A549 (cell line): ENCODE results near the gene SLC28A1. TPM values are rescaled to one million over a fixed set of nuclear protein-coding genes. Genes with fewer than 3 reads are reported as not detected.

Source experiments
- ATAC-seq, 2 experiments: fragments of 200-7000 bp in 1 of 2; fragments of >200 bp in 1 of 2; cut with Nextera tagmentation in 1 of 2; cut with Tn5 transposase in 1 of 2; 3 replicates each; pipeline versions ENCODE4 v1.8.0 to v1.9.1; 2018 to 2020; ENCODE audit warnings: mild to moderate bottlenecking in 1 of 2, moderate library complexity in 1 of 2
- CTCF ChIA-PET: fragments of 300-600 bp; sonication (Branson Sonifier 250); formaldehyde crosslinking; extraction: SDS; loops from one replicate; lab custom pipeline; 2021; ENCODE audit warnings: antibody characterized with exemption, inconsistent platforms; lab: Yijun Ruan, JAX
- POLR2A ChIA-PET: fragments of 350-600 bp; formaldehyde crosslinking; extraction: SDS; loops from one replicate; lab custom pipeline; 2021; ENCODE audit warnings: antibody characterized with exemption, inconsistent platforms; lab: Yijun Ruan, JAX
- DNase-seq, 2 experiments: peaks; one replicate each; pipeline versions ENCODE4 v3.0.0 to v3.0.0-alpha.2; 2011 to 2016; ENCODE audit warnings: low read depth in 1 of 2, low spot score in 1 of 2
- FAIRE-seq: peaks from 2 replicates; lab custom pipeline; 2011; peaks lifted over from hg19 to GRCh38; lab: Jason Lieb, UNC
- H3K27ac ChIP-seq, 2 experiments: fragments of >200 bp; sonication (Bioruptor Twin); formaldehyde crosslinking; 3 replicates each; pipeline ENCODE4 v1.5.1; 2016 to 2017
- H3K4me1 ChIP-seq: fragments of >200 bp; sonication (Bioruptor Twin); formaldehyde crosslinking; 3 replicates; pipeline ENCODE4 v1.6.1; 2016
- H3K4me2 ChIP-seq: fragments of >200 bp; sonication (Bioruptor Twin); formaldehyde crosslinking; 3 replicates; pipeline ENCODE4 v1.6.1; 2016
- H3K4me3 ChIP-seq: fragments of >200 bp; sonication (Bioruptor Twin); formaldehyde crosslinking; 3 replicates; pipeline ENCODE4 v1.5.1; 2016
- H3K9me3 ChIP-seq: fragments of >200 bp; sonication (Bioruptor Twin); formaldehyde crosslinking; 3 replicates; pipeline ENCODE4 v1.6.1; 2016
- BCL3 ChIP-seq: fragments of >200 bp; sonication (Bioruptor Twin); formaldehyde crosslinking; IDR thresholded peaks from 3 replicates; pipeline ENCODE4 v1.6.1; 2016
- BHLHE40 ChIP-seq: IDR thresholded peaks from 2 replicates; pipeline ENCODE4 v1.6.1; 2012; ENCODE audit warnings: low read depth, low read length, inconsistent platforms
- CEBPB ChIP-seq, 2 experiments: fragments of >200 bp in 1 of 2; sonication (Bioruptor Twin) in 1 of 2; formaldehyde crosslinking in 1 of 2; IDR thresholded peaks; 2 replicates each; pipeline ENCODE4 v1.6.1; 2012 to 2016
- CTCF ChIP-seq: fragments of >200 bp; sonication (Bioruptor Twin); formaldehyde crosslinking; IDR thresholded peaks from 3 replicates; pipeline ENCODE4 v1.5.1; 2016
- EHF ChIP-seq: fragments of 250-450 bp; sonication (Bioruptor Pico); IDR thresholded peaks from 2 replicates; pipeline ENCODE4 v1.5.0; 2020; ENCODE audit warnings: mild to moderate bottlenecking
- EHMT2 ChIP-seq: fragments of 200-600 bp; sonication (generic); IDR thresholded peaks from 2 replicates; pipeline ENCODE4 v1.6.1; 2016; ENCODE audit warnings: antibody characterized with exemption, low read depth, mild to moderate bottlenecking, moderate library complexity
- ESRRA ChIP-seq: fragments of 150-350 bp; IDR thresholded peaks from 2 replicates; pipeline ENCODE4 v1.6.1; 2014; ENCODE audit warnings: mild to moderate bottlenecking, low read length, borderline replicate concordance
- FOSB ChIP-seq: fragments of 250-450 bp; sonication (Bioruptor Pico); IDR thresholded peaks from 2 replicates; pipeline ENCODE4 v1.5.0; 2020; ENCODE audit warnings: mild to moderate bottlenecking, moderate library complexity
- FOSL2 ChIP-seq, 2 experiments: fragments of 450-650 bp in 1 of 2; fragments of >200 bp in 1 of 2; sonication (Bioruptor Twin) in 1 of 2; formaldehyde crosslinking; IDR thresholded peaks; 2 replicates each; pipeline versions ENCODE4 v1.5.0 to v1.6.1; 2016 to 2020; ENCODE audit warnings: mild to moderate bottlenecking in 1 of 2, moderate library complexity in 1 of 2
- FOXS1 ChIP-seq: fragments of 250-450 bp; sonication (Bioruptor Pico); IDR thresholded peaks from 2 replicates; pipeline ENCODE4 v1.5.0; 2020; ENCODE audit warnings: mild to moderate bottlenecking, moderate library complexity
- GATA3 ChIP-seq: IDR thresholded peaks from 2 replicates; pipeline ENCODE4 v1.6.1; 2012; ENCODE audit warnings: borderline replicate concordance
- HEYL ChIP-seq: fragments of 250-450 bp; sonication (Bioruptor Pico); IDR thresholded peaks from 2 replicates; pipeline ENCODE4 v1.8.0; 2021; ENCODE audit warnings: mild to moderate bottlenecking, moderate library complexity
- HMGXB4 ChIP-seq: fragments of 250-450 bp; sonication (Bioruptor Pico); IDR thresholded peaks from 2 replicates; pipeline ENCODE4 v1.5.0; 2021; ENCODE audit warnings: mild to moderate bottlenecking, moderate library complexity, borderline replicate concordance
- KDM5A ChIP-seq: fragments of 200-600 bp; sonication (generic); IDR thresholded peaks from 2 replicates; pipeline ENCODE4 v1.6.1; 2016; ENCODE audit warnings: antibody characterized with exemption, mild to moderate bottlenecking
- MAZ ChIP-seq: fragments of 150-350 bp; IDR thresholded peaks from 2 replicates; pipeline ENCODE4 v1.6.1; 2014; ENCODE audit warnings: antibody characterized with exemption, low read depth, low read length, borderline replicate concordance
- PBX3 ChIP-seq: IDR thresholded peaks from 2 replicates; pipeline ENCODE4 v1.6.1; 2012
- PHF8 ChIP-seq: fragments of 200-600 bp; sonication (generic); IDR thresholded peaks from 2 replicates; pipeline ENCODE4 v1.6.1; 2016; ENCODE audit warnings: low read depth, mild to moderate bottlenecking, antibody characterized with exemption, moderate library complexity, borderline replicate concordance
- REST ChIP-seq: fragments of 200-600 bp; sonication (generic); IDR thresholded peaks from 2 replicates; pipeline ENCODE4 v1.6.1; 2016; ENCODE audit warnings: antibody characterized with exemption, mild to moderate bottlenecking, moderate library complexity
- RNF2 ChIP-seq: fragments of 200-600 bp; sonication (generic); IDR thresholded peaks from 2 replicates; pipeline ENCODE4 v1.6.1; 2016; ENCODE audit warnings: low read depth, mild to moderate bottlenecking, antibody characterized with exemption, moderate library complexity, borderline replicate concordance
- SMC3 ChIP-seq: fragments of >200 bp; sonication (Bioruptor Twin); formaldehyde crosslinking; IDR thresholded peaks from 3 replicates; pipeline ENCODE4 v1.6.1; 2018; ENCODE audit warnings: inconsistent platforms
- SREBF2 ChIP-seq: fragments of 450-650 bp; IDR thresholded peaks from 2 replicates; pipeline ENCODE4 v1.6.1; 2014; ENCODE audit warnings: mild to moderate bottlenecking, moderate library complexity
- TFCP2L1 ChIP-seq: fragments of 250-450 bp; sonication (Bioruptor Pico); IDR thresholded peaks from 2 replicates; pipeline ENCODE4 v1.5.0; 2021; ENCODE audit warnings: mild to moderate bottlenecking
- TP53 ChIP-seq: fragments of 250-450 bp; sonication (Bioruptor Pico); IDR thresholded peaks from 2 replicates; pipeline ENCODE4 v1.5.0; 2021; ENCODE audit warnings: mild to moderate bottlenecking, moderate library complexity
- ZFP36 ChIP-seq: fragments of 450-650 bp; IDR thresholded peaks from 2 replicates; pipeline ENCODE4 v1.6.1; 2014; ENCODE audit warnings: borderline replicate concordance; ENCODE audit not compliant: partially characterized antibody
- WGBS: methylation state at CpG from one replicate; pipeline ENCODE4 v1.1.6; 2017; ENCODE audit errors: missing lambda C conversion rate; 5-methylcytosine and 5-hydroxymethylcytosine counted together
- polyA plus RNA-seq, 4 experiments: library from polyadenylated mRNA; depleted of rRNA in 3 of 4; stranded (reverse); fragments of >200 nt; fragmentation: RNase III in 1 of 4; extraction: RNeasy Plus Mini Kit Qiagen cat#74134 plus additional on column Dnase treatment in 1 of 4; gene quantifications; 2 replicates in 3 of 4; 3 replicates in 1 of 4; pipeline ENCODE4 v1.2.3, GENCODE V29; 2011 to 2017

The SLC28A1 gene
- polyA plus RNA-seq, 2 of the 4 experiments (the other 2 are of a cell fraction), result 0.06 to 0.13 TPM

GRCh38 chr15:84913360-84913723 is 28.9 kb downstream of the SLC28A1 start (continued):
- TF ChIP-seq FOSB (no peak), REST (no peak), SREBF2 (no peak), CTCF (no peak), EHF (no peak), FOXS1 (CRISPR knock-in tag) (no peak), KDM5A (no peak), TFCP2L1 (no peak)

- peaks cover 8% of the 10 kb centered on the region; the same call in 2 of the 3 replicates for H3K9me3 ChIP-seq
- H3K4me2 ChIP-seq, result peak overlapping the region; percentile 68
- ChIA-PET POLR2A (interaction anchor here (1.1 kb wide), 1 partner anchor 197 kb away, joined by 3 read pairs; no protein-coding TSS in a partner anchor), CTCF (interaction anchor here (0.5 to 13.2 kb wide), 6 partner anchors 9 to 315 kb away, joined by 3 to 137 read pairs (median 4); no protein-coding TSS in a partner anchor)
- H3K27ac ChIP-seq, result peak overlapping the region; percentile 83 to 88
- H3K4me1 ChIP-seq, result peaks cover 74% of the 10 kb centered on the region
- WGBS, result 82% methylated on average over 5 of the region's 5 CpGs
- no peak for DNase-seq
- FAIRE-seq, result no peak
- no peak overlapping the region for H3K4me3 ChIP-seq
- no peak for ATAC-seq
- TF ChIP-seq HEYL (no peak), PBX3 (no peak), EHF (0 out of 2 replicates have a peak, but pooled peaks have one; percentile 33), EHMT2 (no peak), ESRRA (no peak)
Observed at GRCh38 chr15:84914351-84914750, 29.9 kb downstream of the SLC28A1 start.

GRCh38 chr15:84914909-84915605 is 30.6 kb downstream of the SLC28A1 start:
- peaks cover 67% of the 10 kb centered on the region for H3K4me1 ChIP-seq
- peak; percentile 77 to 81 for ATAC-seq
- FAIRE-seq, result peak; percentile 88
- WGBS, result 26% methylated on average over 12 of the region's 12 CpGs
- CTCF ChIA-PET, result interaction anchor here (0.7 to 13.2 kb wide), 6 partner anchors 10 to 254 kb away, joined by 3 to 137 read pairs (median 4); no protein-coding TSS in a partner anchor
- peak; percentile 93 to 98 for DNase-seq
- H3K9me3 ChIP-seq, result peaks cover 8% of the 10 kb centered on the region; the same call in 2 of the 3 replicates
- H3K27ac ChIP-seq, result peak overlapping the region; percentile 83 to 88
- H3K4me3 ChIP-seq, result no peak overlapping the region
- POLR2A ChIA-PET, result interaction anchor here (0.5 to 1.1 kb wide), 2 partner anchors 41 to 198 kb away, joined by 3 to 4 read pairs; no protein-coding TSS in a partner anchor
- H3K4me2 ChIP-seq, result peak overlapping the region; percentile 68
- peak; percentile 98 for TF ChIP-seq BHLHE40
- no peak for TF ChIP-seq ZFP36
- 0 out of 3 replicates have a peak, but pooled peaks have one; percentile 42 for TF ChIP-seq BCL3
- TF ChIP-seq GATA3, result peak; percentile 78; the same call in 1 of the 2 replicates
- TF ChIP-seq MAZ, result no peak
- peak; percentile 25; the same call in 1 of the 3 replicates for TF ChIP-seq SMC3
- TF ChIP-seq PHF8, result no peak
- no peak for TF ChIP-seq HMGXB4 (CRISPR knock-in tag)
- no peak for TF ChIP-seq TP53 (CRISPR knock-in tag)
- TF ChIP-seq FOSB, result no peak
- TF ChIP-seq FOSL2 (IDR thresholded peaks at IDR 0.05), result peak; percentile 50; the same call in 1 of the 2 replicates
- peak; percentile 85 for TF ChIP-seq FOSL2 (CRISPR knock-in tag; IDR thresholded peaks at IDR 0.05)
- TF ChIP-seq RNF2, result no peak
- peak in 1 of 2 experiments; percentile 30; a peak in 2 of 4 replicates for TF ChIP-seq CEBPB (IDR thresholded peaks at IDR 0.05)
